Ovary (tissue), 9 donors: ENCODE data around the gene EMC10. TPM values are rescaled to one million over a fixed set of nuclear protein-coding genes. Genes with fewer than 3 reads are reported as not detected.
A peak's percentile ranks its signal among the peaks of the same experiment; 100 is the strongest.

Experiments used
- DNase-seq, 5 donors: peaks; one replicate each; pipeline ENCODE4 v3.0.0-alpha.2; 2019 to 2020
- H3K27ac ChIP-seq, 2 donors: fragments of 200-600 bp; one replicate each; pipeline versions ENCODE4 v1.5.1 to v1.8.0; 2019 to 2022
- H3K27me3 ChIP-seq: fragments of 200-600 bp; one replicate; pipeline ENCODE4 v1.8.0; 2022
- H3K36me3 ChIP-seq: fragments of 200-600 bp; sonication (generic); one replicate; pipeline ENCODE4 v1.5.1; 2019
- H3K4me1 ChIP-seq: one replicate; pipeline ENCODE4 v1.8.1; 2013; ENCODE audit warnings: mild to moderate bottlenecking, moderate library complexity; ENCODE audit not compliant: insufficient read depth
- H3K4me3 ChIP-seq: fragments of 200-600 bp; sonication (generic); one replicate; pipeline ENCODE4 v1.5.1; 2017
- H3K9me3 ChIP-seq, 2 donors: fragments of 200-600 bp in 1 of 2; sonication (generic) in 1 of 2; one replicate each; pipeline versions ENCODE4 v1.5.1 to v1.8.1; 2013 to 2019; ENCODE audit warnings: mild to moderate bottlenecking in 1 of 2, moderate library complexity in 1 of 2
- EP300 ChIP-seq: sonication (generic); formaldehyde crosslinking; IDR thresholded peaks from one replicate; pipeline ENCODE4 v1.6.1; 2017; ENCODE audit warnings: antibody characterized with exemption
- POLR2A ChIP-seq: fragments of 450-650 bp; IDR thresholded peaks from one replicate; pipeline ENCODE4 v1.6.1; 2017; ENCODE audit warnings: antibody characterized with exemption, mild to moderate bottlenecking, moderate library complexity
- WGBS, 3 donors: extraction: QIAGEN DNeasy Blood & Tissue Kit in 1 of 3; methylation state at CpG; one replicate each; pipeline versions ENCODE4 v1.1.5 to v1.1.7; 2013 to 2017; 5-methylcytosine and 5-hydroxymethylcytosine counted together
- intact Hi-C, 4 donors: fragments of 100-400 bp; cut with DNase I; formaldehyde crosslinking; loops; one replicate each; pipeline versions ENCODE4 v1.11.0 to v1.15.1; 2022 to 2023
- polyA plus RNA-seq, 2 donors: library from polyadenylated mRNA; stranded (reverse); fragments of 200-250 nt in 1 of 2; fragments of 350-450 nt in 1 of 2; fragmentation: Illumina TruSeq in 1 of 2; extraction: RNeasy Lipid Tissue Mini Kit (QIAGEN cat#74804) in 1 of 2; gene quantifications; one replicate each; pipeline ENCODE4 v1.2.3, GENCODE V29; 2013 to 2014
- total RNA-seq, 7 donors: library from RNA; depleted of rRNA in 2 of 7; stranded (reverse); fragments of >200 nt in 2 of 7; fragmentation: NEBNext Ultra II Directional in 3 of 7; extraction: Animal tissue kit (Norgen Biotek cat#: 25700) in 3 of 7; gene quantifications; one replicate each; pipeline versions ENCODE4 v1.1.0 to v1.2.4, GENCODE V29; 2016 to 2023
- TF ChIP-seq, protein P1 (sequence below), 3 donors: fragments of 450-650 bp in 2 of 3; fragments of 200-600 bp in 1 of 3; IDR thresholded peaks; one replicate each; pipeline versions ENCODE4 v1.5.1 to v1.8.0; 2016 to 2022; ENCODE audit warnings: antibody characterized with exemption in 3 of 3, mild to moderate bottlenecking in 1 of 3
- donor health status: DM: no; HTN: no; CAD: no; lungs with moderate emphysema.
- donor health status: DM: no; HTN: no; CAD: no.
- donor health status: Bipolar disorder and iron deficiency.
- donor health status: DM: yes; HTN: yes; CAD: no.
- donor health status: DM: no; HTN: no; CAD: no.
- donor health status: DM: yes; HTN: yes; CAD: no.

Gene EMC10
- total and polyA plus RNA-seq, 9 donors: 27.6 to 132 (median 96.7) TPM

DNA sequence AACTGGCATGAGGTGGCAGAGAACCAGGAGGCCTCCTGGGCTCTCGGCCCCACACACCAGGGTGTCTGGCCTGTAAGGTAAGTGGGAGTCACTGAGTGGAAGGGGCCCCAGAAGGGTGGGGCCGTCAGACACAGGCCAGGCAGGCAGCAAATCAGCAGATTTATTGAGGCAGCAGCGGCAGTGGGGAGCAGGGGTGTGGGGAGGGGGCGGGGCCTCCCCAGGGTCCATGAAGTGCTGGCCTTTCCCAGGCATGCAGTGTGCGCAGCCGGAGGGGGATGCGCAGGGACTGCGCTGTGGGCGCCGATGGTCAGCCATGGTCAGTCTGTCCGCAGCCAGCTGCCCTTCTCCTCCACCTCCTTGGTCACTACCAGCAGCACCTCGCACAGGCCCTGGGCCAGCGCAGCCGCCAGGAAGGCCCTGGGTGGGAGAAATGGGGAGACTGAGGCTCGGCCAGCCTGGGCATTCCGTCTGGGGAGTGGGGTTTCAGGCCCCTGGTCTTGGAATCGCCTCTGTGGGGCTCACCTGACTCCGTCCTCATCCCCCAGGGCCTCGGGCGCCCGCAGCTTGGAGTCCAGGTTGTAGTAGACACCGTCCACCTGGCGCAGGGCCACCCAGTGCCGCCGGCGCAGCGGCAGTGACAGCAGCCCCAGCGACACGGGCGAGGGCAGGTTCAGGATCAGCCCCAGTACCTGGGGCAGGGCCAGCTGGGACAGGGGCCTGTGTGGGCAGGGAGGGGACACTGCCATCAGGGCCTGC, 29.7 kb downstream of the EMC10 start:
- H3K4me3 ChIP-seq: no peak overlapping the region
- H3K27me3 ChIP-seq: no peaks in the 10 kb centered on the region
- DNase-seq: peak in 1 of 5 donors; percentile 40
- no peak overlapping the region for H3K27ac ChIP-seq
- intact Hi-C loops: no loop called here
- TF ChIP-seq, protein P1, sequence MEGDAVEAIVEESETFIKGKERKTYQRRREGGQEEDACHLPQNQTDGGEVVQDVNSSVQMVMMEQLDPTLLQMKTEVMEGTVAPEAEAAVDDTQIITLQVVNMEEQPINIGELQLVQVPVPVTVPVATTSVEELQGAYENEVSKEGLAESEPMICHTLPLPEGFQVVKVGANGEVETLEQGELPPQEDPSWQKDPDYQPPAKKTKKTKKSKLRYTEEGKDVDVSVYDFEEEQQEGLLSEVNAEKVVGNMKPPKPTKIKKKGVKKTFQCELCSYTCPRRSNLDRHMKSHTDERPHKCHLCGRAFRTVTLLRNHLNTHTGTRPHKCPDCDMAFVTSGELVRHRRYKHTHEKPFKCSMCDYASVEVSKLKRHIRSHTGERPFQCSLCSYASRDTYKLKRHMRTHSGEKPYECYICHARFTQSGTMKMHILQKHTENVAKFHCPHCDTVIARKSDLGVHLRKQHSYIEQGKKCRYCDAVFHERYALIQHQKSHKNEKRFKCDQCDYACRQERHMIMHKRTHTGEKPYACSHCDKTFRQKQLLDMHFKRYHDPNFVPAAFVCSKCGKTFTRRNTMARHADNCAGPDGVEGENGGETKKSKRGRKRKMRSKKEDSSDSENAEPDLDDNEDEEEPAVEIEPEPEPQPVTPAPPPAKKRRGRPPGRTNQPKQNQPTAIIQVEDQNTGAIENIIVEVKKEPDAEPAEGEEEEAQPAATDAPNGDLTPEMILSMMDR (IDR thresholded peaks at IDR 0.05): no peak
- TF ChIP-seq POLR2A: no peak
- TF ChIP-seq EP300: no peak
- H3K4me1 ChIP-seq: peaks cover 6% of the 10 kb centered on the region
- 87 to 91% (median 88%) methylated on average over 30 of the region's 30 CpGs for WGBS, 3 donors
- no peaks in the 10 kb centered on the region for H3K36me3 ChIP-seq
- H3K9me3 ChIP-seq: no peaks in the 10 kb centered on the region

DNA sequence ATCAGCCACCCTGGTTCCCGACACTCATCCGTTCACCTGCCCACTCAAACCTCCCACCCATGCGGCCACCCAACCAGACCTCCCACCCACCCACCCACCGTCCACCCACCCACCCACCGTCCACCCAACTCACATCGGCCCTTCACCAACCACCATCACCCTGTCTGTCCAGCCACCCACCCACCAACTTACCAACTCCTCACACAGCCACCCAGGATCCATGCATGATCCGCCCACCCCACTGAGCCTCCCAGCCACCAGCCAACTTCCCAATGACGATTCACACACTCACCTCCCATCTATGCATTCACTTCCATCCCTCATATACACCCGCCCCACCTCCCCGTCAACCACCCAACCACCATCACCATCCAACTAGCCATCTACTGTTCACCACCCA, 30.4 kb downstream of the EMC10 start:
- no peaks in the 10 kb centered on the region for H3K27me3 ChIP-seq
- H3K9me3 ChIP-seq: no peaks in the 10 kb centered on the region
- peaks cover 6% of the 10 kb centered on the region for H3K4me1 ChIP-seq
- DNase-seq: no peak
- WGBS, 3 donors: 89 to 94% (median 92%) methylated on average over 10 of the region's 10 CpGs
- no peaks in the 10 kb centered on the region for H3K36me3 ChIP-seq
- H3K4me3 ChIP-seq: no peak overlapping the region
- no peak for TF ChIP-seq EP300
- no peak for TF ChIP-seq POLR2A
- TF ChIP-seq, protein P1 (IDR thresholded peaks at IDR 0.05): no peak
- H3K27ac ChIP-seq: no peak overlapping the region
- intact Hi-C loops: no loop called here

DNA sequence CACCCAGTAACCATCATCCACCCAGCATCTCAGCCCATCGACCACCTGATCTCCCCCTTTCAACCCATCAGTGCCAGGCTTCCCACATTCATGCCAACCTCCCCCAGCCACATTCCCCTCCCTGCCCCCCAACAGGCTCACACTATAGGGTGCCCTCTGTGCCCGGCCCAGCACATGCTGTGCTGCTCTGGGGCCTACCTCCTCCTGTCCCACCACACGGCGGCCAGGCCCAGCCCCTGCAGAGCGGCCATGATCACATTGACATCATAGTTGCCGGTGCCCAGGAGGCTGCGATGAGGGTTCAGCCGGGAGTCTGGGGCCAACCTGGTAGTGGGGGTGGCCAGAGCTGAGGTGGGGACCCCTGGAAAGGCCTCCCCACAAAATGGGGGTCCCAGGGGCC, 31.1 kb downstream of the EMC10 start:
- Histone ChIP-seq H3K4me3 (no peak overlapping the region), H3K36me3 (no peaks in the 10 kb centered on the region), H3K27ac (no peak overlapping the region), H3K9me3 (no peaks in the 10 kb centered on the region), H3K4me1 (peaks cover 6% of the 10 kb centered on the region), H3K27me3 (no peaks in the 10 kb centered on the region)
- TF ChIP-seq, protein P1 (IDR thresholded peaks at IDR 0.05): no peak
- no peak for DNase-seq
- intact Hi-C loops: no loop called here
- 89 to 92% (median 91%) methylated on average over 8 of the region's 8 CpGs for WGBS, 3 donors

DNA sequence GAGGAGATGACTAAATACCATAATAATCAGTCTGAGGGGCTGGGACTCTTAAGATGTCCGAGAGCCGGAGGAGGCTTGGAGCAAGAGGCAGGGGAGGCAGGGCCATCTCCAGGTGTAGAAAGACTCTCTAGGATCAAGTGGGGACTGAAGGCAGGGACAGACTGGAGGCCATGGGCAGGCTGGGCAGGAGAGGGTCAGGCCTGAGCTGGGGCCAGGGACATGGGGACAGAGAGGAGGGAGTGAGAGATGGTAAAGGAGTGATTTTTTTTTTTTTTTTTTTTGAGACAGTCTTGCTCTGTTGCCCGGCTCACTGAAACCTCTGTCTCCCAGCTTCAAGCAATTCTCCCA, 32.5 kb downstream of the EMC10 start:
- no peaks in the 10 kb centered on the region for H3K27me3 ChIP-seq
- no peak for DNase-seq
- WGBS, 3 donors: 80 to 90% (median 81%) methylated on average over 3 of the region's 3 CpGs
- no peak overlapping the region for H3K27ac ChIP-seq
- no peaks in the 10 kb centered on the region for H3K36me3 ChIP-seq
- peaks cover 6% of the 10 kb centered on the region for H3K4me1 ChIP-seq
- H3K4me3 ChIP-seq: no peak overlapping the region
- no peak for TF ChIP-seq POLR2A
- no peak for TF ChIP-seq EP300
- TF ChIP-seq, protein P1 (IDR thresholded peaks at IDR 0.05): no peak
- H3K9me3 ChIP-seq: no peaks in the 10 kb centered on the region
- intact Hi-C loops: no loop called here
